Endothelial cell (in vitro differentiated cells): ENCODE data around the gene PRR16. TPM values are rescaled to one million over a fixed set of nuclear protein-coding genes. Genes with fewer than 3 reads are reported as not detected.

Experiments used
- DNase-seq: peaks from one replicate; pipeline ENCODE4 v3.0.0; 2021; ENCODE audit warnings: low spot score
- H3K27ac Mint-ChIP-seq: one replicate; pipeline ENCODE4 v1.8.0; 2021; ENCODE audit warnings: mixed read lengths, inconsistent platforms; ENCODE audit not compliant: unreplicated experiment
- H3K27me3 Mint-ChIP-seq: one replicate; pipeline ENCODE4 v1.8.0; 2021; ENCODE audit warnings: mild to moderate bottlenecking, moderate library complexity, mixed read lengths, inconsistent platforms; ENCODE audit not compliant: unreplicated experiment
- H3K36me3 Mint-ChIP-seq: one replicate; pipeline ENCODE4 v1.8.0; 2021; ENCODE audit warnings: mild to moderate bottlenecking, low read depth, mixed read lengths, inconsistent platforms; ENCODE audit not compliant: unreplicated experiment
- H3K4me1 Mint-ChIP-seq: one replicate; pipeline ENCODE4 v1.8.0; 2021; ENCODE audit warnings: mild to moderate bottlenecking, mixed read lengths, inconsistent platforms; ENCODE audit not compliant: unreplicated experiment
- H3K4me3 Mint-ChIP-seq: one replicate; pipeline ENCODE4 v1.8.0; 2021; ENCODE audit warnings: mild to moderate bottlenecking, mixed read lengths, inconsistent platforms; ENCODE audit not compliant: unreplicated experiment
- H3K9me3 Mint-ChIP-seq: one replicate; pipeline ENCODE4 v1.8.0; 2021; ENCODE audit warnings: mixed read lengths, inconsistent platforms; ENCODE audit not compliant: unreplicated experiment
- CTCF ChIP-seq: fragments of 200-600 bp; sonication (generic); IDR thresholded peaks from one replicate; pipeline ENCODE4 v1.5.0; 2021; ENCODE audit warnings: antibody characterized with exemption; ENCODE audit not compliant: unreplicated experiment
- total RNA-seq: library from RNA; stranded (reverse); fragmentation: NEBNext Ultra II Directional; extraction: Animal tissue kit (Norgen Biotek cat#: 25700); gene quantifications from one replicate; pipeline ENCODE4 v1.2.1, GENCODE V29; 2021; ENCODE audit not compliant: unreplicated experiment

Gene PRR16
- total RNA-seq, 1 donor from 2014 or later: not detected

GRCh38 chr5:120615967-120616645 lies 152.0 kb downstream of the PRR16 start:
- Mint-ChIP-seq H3K4me1 (no peaks in the 10 kb centered on the region), H3K9me3 (no peaks in the 10 kb centered on the region), H3K27me3 (peaks cover 2% of the 10 kb centered on the region), H3K27ac (no peak overlapping the region), H3K4me3 (no peak overlapping the region), H3K36me3 (no peaks in the 10 kb centered on the region)
- no peak for DNase-seq
- no peak for TF ChIP-seq CTCF

GRCh38 chr5:120621339-120621738 lies 157.2 kb downstream of the PRR16 start:
- no peak for DNase-seq
- Mint-ChIP-seq H3K36me3 (no peaks in the 10 kb centered on the region), H3K4me3 (no peak overlapping the region), H3K4me1 (no peaks in the 10 kb centered on the region), H3K27me3 (peaks cover 2% of the 10 kb centered on the region), H3K9me3 (no peaks in the 10 kb centered on the region), H3K27ac (no peak overlapping the region)
- TF ChIP-seq CTCF: no peak

- H3K27me3 Mint-ChIP-seq: peaks cover 2% of the 10 kb centered on the region
- H3K4me3 Mint-ChIP-seq: no peak overlapping the region
- H3K4me1 Mint-ChIP-seq: no peaks in the 10 kb centered on the region
- no peaks in the 10 kb centered on the region for H3K9me3 Mint-ChIP-seq
- no peak for DNase-seq
- no peak overlapping the region for H3K27ac Mint-ChIP-seq
- no peak for TF ChIP-seq CTCF
- H3K36me3 Mint-ChIP-seq: no peaks in the 10 kb centered on the region
These were observed 160.0 kb downstream of the PRR16 start for GRCh38 chr5:120624021-120624563.

GRCh38 chr5:120628156-120628555 lies 164.1 kb downstream of the PRR16 start:
- DNase-seq: no peak
- no peak for TF ChIP-seq CTCF
- Mint-ChIP-seq H3K4me3 (no peak overlapping the region), H3K9me3 (no peaks in the 10 kb centered on the region), H3K27ac (no peak overlapping the region), H3K36me3 (no peaks in the 10 kb centered on the region), H3K4me1 (no peaks in the 10 kb centered on the region), H3K27me3 (no peaks in the 10 kb centered on the region)

DNA sequence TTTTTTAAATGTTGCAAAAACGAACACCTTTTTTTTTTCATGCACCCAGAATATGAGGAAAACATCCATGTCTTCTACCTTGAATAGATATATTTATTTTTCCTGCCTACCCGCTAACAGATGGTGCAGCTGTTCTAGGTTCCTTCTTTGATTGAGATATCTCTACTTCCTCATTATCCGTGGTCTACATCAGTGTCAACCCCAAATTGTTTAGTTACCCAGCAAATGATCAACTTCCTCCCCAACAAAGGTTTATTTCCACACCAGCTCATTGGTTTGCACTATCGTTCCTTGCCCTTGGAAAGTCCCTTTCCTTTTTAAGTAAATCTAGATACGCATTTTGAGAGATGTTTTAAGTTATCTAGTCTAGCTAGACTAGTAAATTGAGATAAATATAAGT lies 166.4 kb downstream of the PRR16 start:
- Mint-ChIP-seq H3K27ac (no peak overlapping the region), H3K4me1 (no peaks in the 10 kb centered on the region), H3K36me3 (no peaks in the 10 kb centered on the region), H3K27me3 (no peaks in the 10 kb centered on the region), H3K9me3 (no peaks in the 10 kb centered on the region), H3K4me3 (no peak overlapping the region)
- no peak for TF ChIP-seq CTCF
- no peak for DNase-seq
